ENCODE measurements around the gene B4GALNT1. TPM values are rescaled to one million over a fixed set of nuclear protein-coding genes. Genes with fewer than 3 reads are reported as not detected.

Gene B4GALNT1
- total and polyA plus RNA-seq, 11 donors, result 1.9 to 8.8 (median 5.7) TPM

DNA sequence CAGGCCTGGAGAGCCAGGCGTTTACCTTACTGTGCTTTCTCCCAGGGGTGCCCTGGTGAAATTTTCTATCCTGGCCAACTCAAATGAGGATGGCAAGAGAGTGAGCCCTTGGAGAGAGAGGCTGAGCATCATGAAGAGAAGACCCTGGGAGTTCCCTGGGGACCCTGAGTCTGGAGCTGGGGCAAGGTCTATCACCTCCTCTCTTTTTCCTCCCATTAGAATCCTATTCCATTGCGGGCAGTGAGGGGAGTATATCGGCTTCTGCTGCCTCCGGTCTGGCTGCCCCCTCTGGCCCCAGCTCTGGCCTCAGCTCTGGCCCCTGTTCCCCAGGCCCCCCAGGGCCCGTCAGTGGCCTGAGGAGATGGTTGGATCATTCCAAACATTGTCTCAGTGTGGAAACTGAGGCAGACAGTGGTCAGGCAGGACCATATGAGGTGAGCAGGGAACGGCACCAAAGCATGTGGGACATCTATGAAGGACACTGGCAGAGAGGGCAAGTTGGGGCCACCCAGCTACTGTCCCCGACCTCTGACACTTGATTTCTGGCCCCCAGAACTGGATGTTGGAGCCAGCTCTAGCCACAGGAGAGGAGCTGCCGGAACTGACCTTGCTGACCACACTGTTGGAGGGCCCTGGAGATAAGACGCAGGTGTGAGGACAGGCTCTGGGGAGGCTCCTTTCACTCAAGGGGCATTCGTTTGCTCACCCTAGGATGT is 20.1 kb downstream of the B4GALNT1 start:
- DNase-seq, result no peak
- Histone ChIP-seq H3K36me3 (peaks cover 0 to 38% (median 13%) of the 10 kb centered on the region in 9 donors), H3K4me3 (peak overlapping the region in 5 of 12 donors; percentile 65 to 83 (median 71)), H3K27me3 (peaks cover 0 to 25% (median 0%) of the 10 kb centered on the region in 9 donors), H3K27ac (peak overlapping the region in 8 of 12 donors; percentile 8 to 96 (median 57)), H3K9me3 (no peaks in the 10 kb centered on the region), H3K4me1 (peaks cover 0 to 70% (median 21%) of the 10 kb centered on the region in 12 donors)
- ATAC-seq, result no peak
- TF ChIP-seq POLR2A (IDR thresholded peaks at IDR 0.05) (no peak), CTCF (IDR thresholded peaks at IDR 0.05) (no peak)
- WGBS, 4 donors, result 84 to 88% (median 87%) methylated on average over 9 to 10 of the region's 10 CpGs
- intact Hi-C loops (cut with DNase I), result no loop called here

GRCh38 chr12:57611827-57612710 is 20.9 kb downstream of the B4GALNT1 start:
- Histone ChIP-seq H3K27me3 (peaks cover 0 to 25% (median 0%) of the 10 kb centered on the region in 9 donors), H3K4me1 (peaks cover 0 to 77% (median 21%) of the 10 kb centered on the region in 12 donors), H3K4me3 (peak overlapping the region; percentile 59 to 83 (median 70)), H3K27ac (peak overlapping the region; percentile 43 to 96 (median 85)), H3K36me3 (peaks cover 0 to 43% (median 16%) of the 10 kb centered on the region in 9 donors), H3K9me3 (no peaks in the 10 kb centered on the region)
- no peak for DNase-seq
- intact Hi-C loops (cut with DNase I), result no loop called here
- no peak for ATAC-seq
- TF ChIP-seq CTCF (IDR thresholded peaks at IDR 0.05), result no peak
- no peak for TF ChIP-seq POLR2A (IDR thresholded peaks at IDR 0.05)
- 10 to 53% (median 14%) methylated on average over 4 to 23 of the region's 23 CpGs for WGBS, 4 donors

DNA sequence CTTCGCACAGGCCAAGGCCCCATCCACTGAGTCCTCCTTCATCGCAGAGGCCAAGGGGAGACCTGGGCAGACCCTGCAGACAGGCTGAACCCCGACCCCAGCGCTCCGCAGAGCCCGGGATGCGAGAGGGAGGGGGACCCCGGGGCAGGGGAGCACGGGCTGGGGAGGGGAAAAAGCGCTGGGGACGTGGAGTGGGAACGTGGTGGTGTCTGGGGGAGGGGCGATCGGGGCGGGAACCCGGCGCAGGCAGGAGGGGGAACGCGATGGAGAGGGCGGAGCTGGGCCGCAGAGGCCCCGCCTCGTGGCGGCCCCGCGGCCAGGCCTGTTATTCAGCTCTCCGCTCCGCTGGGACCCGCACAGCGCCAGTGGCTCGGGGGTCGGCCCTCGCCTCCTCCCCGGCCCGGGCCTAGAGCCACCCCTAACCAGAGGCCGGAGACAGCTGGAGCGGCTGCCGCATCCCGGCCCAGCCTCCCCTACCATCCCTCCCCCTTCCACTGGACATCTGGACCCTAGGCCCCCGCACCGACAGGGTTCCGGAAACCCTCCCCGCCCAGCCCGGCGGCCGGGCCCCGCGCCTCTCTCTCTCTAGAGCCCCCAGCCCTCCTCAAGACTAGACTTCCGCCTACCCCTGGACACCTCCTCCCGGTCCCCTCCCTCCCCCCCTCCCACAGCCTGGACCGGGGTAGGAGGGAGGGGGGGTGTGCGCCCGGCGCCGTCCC is 21.7 kb downstream of the B4GALNT1 start, which contains the start of gene ARHGEF25:
Gene ARHGEF25, plus strand, starts transcription at position 328 of the 719 bp plus-strand sequence. CDS start 460 bp downstream, outside the sequence.
- peaks cover 0 to 25% (median 0%) of the 10 kb centered on the region in 9 donors for H3K27me3 ChIP-seq
- intact Hi-C loops (cut with DNase I), result no loop called here

More for the DNA sequence above, 21.7 kb downstream of the B4GALNT1 start, which contains the start of gene ARHGEF25:
- ATAC-seq, result peak; percentile 49 to 90 (median 88)
- DNase-seq, result peak; percentile 87 to 91 (median 88)
- peak in 1 of 2 donors; percentile 89 for TF ChIP-seq POLR2A (IDR thresholded peaks at IDR 0.05)
- TF ChIP-seq CTCF (IDR thresholded peaks at IDR 0.05), result no peak
- Histone ChIP-seq H3K36me3 (peaks cover 0 to 47% (median 18%) of the 10 kb centered on the region in 9 donors), H3K4me1 (peaks cover 0 to 77% (median 21%) of the 10 kb centered on the region in 12 donors), H3K9me3 (no peaks in the 10 kb centered on the region), H3K27ac (peak within 1 kb of the TSS; percentile 43 to 96 (median 85)), H3K4me3 (peak within 1 kb of the TSS; percentile 59 to 83 (median 70))
- 0 to 2% (median 1%) methylated on average over 19 to 55 of the region's 55 CpGs for WGBS, 4 donors
